Measurements from ENCODE around the gene MCTP2. TPM values are rescaled to one million over a fixed set of nuclear protein-coding genes. Genes with fewer than 3 reads are reported as not detected.

Gene MCTP2
- total and polyA plus RNA-seq, 2 of the 13 experiments (the other 11 are each of a cell fraction or from before 2014, with no cell fraction given) = 5.1 to 8.6 TPM

- no peaks in the 10 kb centered on the region for H3K9me3 ChIP-seq (ENCODE audit: low read length)
- no peak overlapping the region for H3K4me3 ChIP-seq (replicated peaks in 1 of 3; ENCODE audit: insufficient read depth in 1 of 3, low read depth in 2 of 3, low read length in 3 of 3)
- ChIA-PET POLR2A (no interaction called here), CTCF (ENCODE audit: low intra/inter-chr PET ratio, low total read pairs) (no interaction called here)
- H4K20me1 ChIP-seq (ENCODE audit: insufficient read depth, low read length) = no peaks in the 10 kb centered on the region
- no peak overlapping the region for H3K4me2 ChIP-seq (ENCODE audit: low read depth, low read length)
- H2AFZ ChIP-seq (ENCODE audit: low read length) = no peak overlapping the region
- no peak overlapping the region for H3K9ac ChIP-seq (ENCODE audit: insufficient read depth, low read depth, low read length)
- H3K4me1 ChIP-seq (ENCODE audit: insufficient read depth, low read length) = no peaks in the 10 kb centered on the region
- no TSS peak for BruUV-seq (replicated peaks)
- in situ Hi-C loops (cut with HindIII; ENCODE audit: extremely low pct_ligation_motif_present, low pct_unique_long_range_greater_than_20kb) (no loop called here), intact Hi-C loops (cut with micrococcal nuclease; ENCODE audit: unreplicated experiment) (no loop called here)
- WGBS (ENCODE audit: low lambda C conversion rate) = 36% methylated on average over 1 of the region's 1 CpG
- DNase-seq (ENCODE audit: low spot score) (no peak), ATAC-seq (no peak), FAIRE-seq (no peak)
- no peaks in the 10 kb centered on the region for H3K36me3 ChIP-seq (replicated peaks in 1 of 2; ENCODE audit: control insufficient read depth in 1 of 2, insufficient read depth in 2 of 2, low read length in 2 of 2)
- no peaks in the 10 kb centered on the region for H3K27me3 ChIP-seq (ENCODE audit: control insufficient read depth in 1 of 2, insufficient read depth in 2 of 2, low read length in 2 of 2)
- no peak overlapping the region for H3K27ac ChIP-seq (ENCODE audit: extremely low read length, insufficient read depth, low read length)
- TF ChIP-seq, protein P1, sequence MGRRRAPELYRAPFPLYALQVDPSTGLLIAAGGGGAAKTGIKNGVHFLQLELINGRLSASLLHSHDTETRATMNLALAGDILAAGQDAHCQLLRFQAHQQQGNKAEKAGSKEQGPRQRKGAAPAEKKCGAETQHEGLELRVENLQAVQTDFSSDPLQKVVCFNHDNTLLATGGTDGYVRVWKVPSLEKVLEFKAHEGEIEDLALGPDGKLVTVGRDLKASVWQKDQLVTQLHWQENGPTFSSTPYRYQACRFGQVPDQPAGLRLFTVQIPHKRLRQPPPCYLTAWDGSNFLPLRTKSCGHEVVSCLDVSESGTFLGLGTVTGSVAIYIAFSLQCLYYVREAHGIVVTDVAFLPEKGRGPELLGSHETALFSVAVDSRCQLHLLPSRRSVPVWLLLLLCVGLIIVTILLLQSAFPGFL (CRISPR knock-in tag; IDR thresholded peaks at IDR 0.05) = no peak
- TF ChIP-seq TOPORS (CRISPR knock-in tag; IDR thresholded peaks at IDR 0.05) = no peak
- TF ChIP-seq ZNF607 (CRISPR knock-in tag; IDR thresholded peaks at IDR 0.05; ENCODE audit: borderline replicate concordance) = no peak
- no peak for TF ChIP-seq THAP11 (CRISPR knock-in tag; IDR thresholded peaks at IDR 0.05)
- TF ChIP-seq ZNF354B (CRISPR knock-in tag; IDR thresholded peaks at IDR 0.05) = no peak
- TF ChIP-seq HOMEZ (CRISPR knock-in tag; IDR thresholded peaks at IDR 0.05; ENCODE audit: low read depth) = no peak
- TF ChIP-seq ZNF12 (CRISPR knock-in tag; IDR thresholded peaks at IDR 0.05) = no peak
- no peak for TF ChIP-seq KMT2B (CRISPR knock-in tag; IDR thresholded peaks at IDR 0.05)
- no peak for TF ChIP-seq ZNF558 (CRISPR knock-in tag; IDR thresholded peaks at IDR 0.05; ENCODE audit: borderline replicate concordance)
- TF ChIP-seq, protein P2, sequence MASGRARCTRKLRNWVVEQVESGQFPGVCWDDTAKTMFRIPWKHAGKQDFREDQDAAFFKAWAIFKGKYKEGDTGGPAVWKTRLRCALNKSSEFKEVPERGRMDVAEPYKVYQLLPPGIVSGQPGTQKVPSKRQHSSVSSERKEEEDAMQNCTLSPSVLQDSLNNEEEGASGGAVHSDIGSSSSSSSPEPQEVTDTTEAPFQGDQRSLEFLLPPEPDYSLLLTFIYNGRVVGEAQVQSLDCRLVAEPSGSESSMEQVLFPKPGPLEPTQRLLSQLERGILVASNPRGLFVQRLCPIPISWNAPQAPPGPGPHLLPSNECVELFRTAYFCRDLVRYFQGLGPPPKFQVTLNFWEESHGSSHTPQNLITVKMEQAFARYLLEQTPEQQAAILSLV (CRISPR knock-in tag; IDR thresholded peaks at IDR 0.05; ENCODE audit: borderline replicate concordance) = no peak
- no peak for TF ChIP-seq SALL2 (CRISPR knock-in tag; IDR thresholded peaks at IDR 0.05)
- no peak for TF ChIP-seq ZNF564 (CRISPR knock-in tag; IDR thresholded peaks at IDR 0.05)
- no peak for TF ChIP-seq CEBPB (IDR thresholded peaks at IDR 0.05; ENCODE audit: borderline replicate concordance, low read depth, low read length)
- no peaks in the 10 kb centered on the region for H3K79me2 ChIP-seq (ENCODE audit: insufficient read depth, low read length)
Measured at GRCh38 chr15:94442480-94442879, 211.1 kb downstream of the MCTP2 start.

All from HepG2 (cell line).